ENCODE results near the gene DNAJC17.
A peak's percentile ranks its signal among the peaks of the same experiment; 100 is the strongest.

Gene DNAJC17
- 29.3 to 40.8 (median 31.2) reads per million in 4 experiments for total RNA-seq

DNA sequence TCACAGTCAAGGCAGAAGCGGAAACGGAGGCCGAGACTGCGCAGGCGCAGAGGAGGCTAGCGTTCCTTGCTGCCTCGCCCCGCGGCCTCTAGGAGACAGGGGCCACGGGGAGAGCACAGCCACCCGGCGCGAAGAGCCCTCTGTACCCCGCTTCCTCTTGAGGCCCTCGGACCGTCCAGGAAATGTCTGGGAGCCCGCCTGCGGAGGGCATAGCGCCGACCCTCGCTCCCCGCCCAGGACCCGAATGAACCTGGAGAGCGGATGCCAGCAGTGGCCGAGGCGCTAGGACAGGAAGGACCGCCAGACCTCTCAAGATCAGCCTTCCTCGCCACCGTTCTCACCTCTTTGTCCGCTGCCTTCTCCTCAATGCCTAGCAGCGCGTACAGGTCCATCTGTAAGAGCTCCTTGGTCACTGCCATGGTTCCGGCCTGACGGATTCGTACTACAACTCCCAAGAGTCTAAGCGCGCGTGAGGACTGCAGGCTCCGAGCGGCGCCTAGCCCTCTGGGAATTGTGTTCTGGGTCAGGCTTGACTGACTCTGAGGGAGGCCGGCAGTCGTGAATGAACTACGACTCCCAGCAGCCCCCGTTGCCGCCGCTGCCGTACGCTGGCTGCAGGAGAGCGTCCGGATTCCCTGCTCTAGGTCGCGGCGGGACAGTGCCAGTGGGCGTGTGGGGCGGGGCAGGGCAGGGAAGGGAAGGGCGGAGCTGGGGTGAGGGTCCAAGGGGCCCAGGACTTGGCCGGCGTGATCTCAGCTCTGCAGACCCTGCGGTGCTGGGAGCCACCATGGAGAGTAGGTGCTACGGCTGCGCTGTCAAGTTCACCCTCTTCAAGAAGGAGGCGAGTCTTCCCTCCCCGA lies at the start of gene DNAJC17, which contains the start of gene ZFYVE19:
Gene DNAJC17 (minus strand): TSS at position 446 of the 860 bp plus-strand sequence. CDS start 27 bp downstream, at position 419.
Gene ZFYVE19 (plus strand): TSS at position 62 of the 860 bp plus-strand sequence. CDS start 501 bp downstream, at position 563.
- peak; percentile 86 for DNase-seq

DNA sequence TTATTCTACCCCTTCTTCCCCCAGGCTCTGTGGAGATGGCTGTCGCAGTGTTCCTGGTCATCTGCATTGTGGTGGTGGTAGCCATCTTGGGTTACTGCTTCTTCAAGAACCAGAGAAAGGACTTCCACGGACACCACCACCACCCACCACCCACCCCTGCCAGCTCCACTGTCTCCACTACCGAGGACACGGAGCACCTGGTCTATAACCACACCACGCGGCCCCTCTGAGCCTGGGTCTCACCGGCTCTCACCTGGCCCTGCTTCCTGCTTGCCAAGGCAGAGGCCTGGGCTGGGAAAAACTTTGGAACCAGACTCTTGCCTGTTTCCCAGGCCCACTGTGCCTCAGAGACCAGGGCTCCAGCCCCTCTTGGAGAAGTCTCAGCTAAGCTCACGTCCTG lies 49.5 kb upstream of the DNAJC17 start:
- no peak for DNase-seq

- no peak for DNase-seq
Measured at GRCh38 chr15:40855706-40856234, 48.5 kb upstream of the DNAJC17 start.

- no peak for DNase-seq
Measured at GRCh38 chr15:40854161-40854560, 46.9 kb upstream of the DNAJC17 start.

DNA sequence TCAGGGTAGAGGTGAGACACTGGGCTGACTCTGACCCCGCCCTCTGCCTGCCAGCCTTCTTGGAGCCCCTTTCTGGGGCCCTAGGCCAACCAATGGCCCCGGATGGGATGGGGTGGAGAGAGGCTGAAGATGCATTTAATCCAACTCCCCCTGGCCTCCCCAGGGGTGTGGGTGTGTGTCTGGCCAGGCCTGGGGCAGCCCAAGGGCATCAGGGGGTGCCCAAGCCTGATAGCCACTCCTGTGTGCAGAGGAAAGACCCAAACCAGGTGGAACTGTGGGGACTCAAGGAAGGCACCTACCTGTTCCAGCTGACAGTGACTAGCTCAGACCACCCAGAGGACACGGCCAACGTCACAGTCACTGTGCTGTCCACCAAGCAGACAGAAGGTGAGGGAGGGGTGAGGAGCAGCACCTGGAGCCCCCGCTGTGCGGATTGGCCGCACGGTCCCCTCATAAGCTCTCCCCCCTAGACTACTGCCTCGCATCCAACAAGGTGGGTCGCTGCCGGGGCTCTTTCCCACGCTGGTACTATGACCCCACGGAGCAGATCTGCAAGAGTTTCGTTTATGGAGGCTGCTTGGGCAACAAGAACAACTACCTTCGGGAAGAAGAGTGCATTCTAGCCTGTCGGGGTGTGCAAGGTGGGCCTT lies 46.1 kb upstream of the DNAJC17 start:
- no peak for DNase-seq

DNA sequence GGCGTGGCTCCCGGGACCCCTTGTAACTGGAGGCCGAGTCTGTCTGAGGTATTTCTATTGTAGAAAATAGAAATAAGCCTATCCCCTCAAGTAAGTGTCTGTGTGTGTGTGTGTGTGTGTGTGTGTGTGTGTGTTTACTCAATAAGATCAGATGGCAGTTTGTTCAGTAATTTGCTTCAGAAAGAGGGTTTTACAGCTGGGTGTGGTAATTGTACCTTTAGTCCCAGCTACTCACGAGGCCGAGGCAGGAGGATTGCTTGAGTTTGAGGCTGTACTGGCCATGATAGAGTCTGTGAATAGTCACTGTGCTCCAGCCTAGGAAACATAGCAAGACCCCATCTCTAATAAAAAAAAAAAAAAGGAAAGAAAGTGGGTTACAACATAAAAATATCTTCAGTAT lies 45.3 kb upstream of the DNAJC17 start:
- DNase-seq, result no peak

DNA sequence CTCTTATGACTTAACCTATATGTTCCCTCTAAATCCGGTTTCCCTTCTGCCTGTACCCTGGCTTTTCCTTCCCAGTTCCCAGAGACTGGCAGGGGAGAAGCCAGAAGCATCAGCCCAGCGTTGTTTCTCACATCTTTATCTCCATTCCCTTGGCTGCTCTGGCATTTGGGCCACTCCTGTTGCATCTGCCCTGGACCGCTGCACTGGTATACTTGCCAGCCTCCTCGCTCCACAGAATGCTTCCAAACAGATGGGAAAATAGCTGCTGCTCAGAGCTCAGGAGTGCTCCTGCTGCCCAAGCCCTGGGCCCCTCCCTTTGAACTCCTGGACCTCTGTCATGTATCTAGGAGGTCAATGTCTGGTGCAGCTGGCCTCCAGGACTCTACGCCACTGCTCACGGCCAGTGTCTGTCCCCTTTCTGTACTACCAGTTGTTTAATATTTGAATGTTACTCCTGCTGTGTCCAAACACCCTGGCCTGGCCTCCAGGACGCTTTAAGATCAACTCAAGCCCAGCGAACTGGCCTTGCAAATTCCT lies 43.4 kb upstream of the DNAJC17 start:
- no peak for DNase-seq

DNA sequence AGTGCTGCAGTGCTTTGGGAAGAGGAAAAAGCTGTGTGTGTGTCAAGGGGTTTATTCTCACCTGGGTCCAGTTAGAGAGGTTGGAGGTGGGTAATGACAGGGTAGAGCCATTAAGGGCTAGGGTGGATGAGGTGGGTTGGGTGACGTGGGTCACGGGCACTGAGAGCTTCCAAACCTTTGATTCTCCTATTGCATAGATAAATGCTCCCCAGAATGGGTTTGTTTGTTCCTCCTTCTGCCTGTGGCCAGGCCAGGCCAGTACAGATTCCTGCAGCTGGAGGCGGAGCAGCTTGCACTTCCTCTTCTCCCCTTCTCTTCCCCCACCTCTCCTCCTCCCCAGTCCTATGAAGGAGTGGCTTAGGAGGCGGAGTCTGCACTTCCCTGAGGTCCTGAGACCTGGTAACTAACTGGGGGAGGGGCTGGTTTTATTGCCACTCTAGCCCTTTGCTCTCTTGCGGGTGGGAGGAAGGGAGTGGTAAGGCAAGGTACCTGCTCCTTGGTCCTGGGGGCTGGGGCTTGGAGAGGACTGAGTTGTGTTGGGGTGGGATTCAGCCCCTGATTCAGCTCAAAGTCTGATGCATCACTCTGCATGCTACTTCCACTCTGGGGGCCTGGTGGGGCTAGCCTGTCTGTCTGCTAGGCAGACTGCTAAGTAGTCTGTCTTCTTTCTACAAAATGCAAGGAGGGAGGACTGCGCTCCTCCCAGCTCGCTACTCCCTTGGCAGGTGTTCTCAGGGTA lies 40.1 kb upstream of the DNAJC17 start:
- no peak for DNase-seq

DNA sequence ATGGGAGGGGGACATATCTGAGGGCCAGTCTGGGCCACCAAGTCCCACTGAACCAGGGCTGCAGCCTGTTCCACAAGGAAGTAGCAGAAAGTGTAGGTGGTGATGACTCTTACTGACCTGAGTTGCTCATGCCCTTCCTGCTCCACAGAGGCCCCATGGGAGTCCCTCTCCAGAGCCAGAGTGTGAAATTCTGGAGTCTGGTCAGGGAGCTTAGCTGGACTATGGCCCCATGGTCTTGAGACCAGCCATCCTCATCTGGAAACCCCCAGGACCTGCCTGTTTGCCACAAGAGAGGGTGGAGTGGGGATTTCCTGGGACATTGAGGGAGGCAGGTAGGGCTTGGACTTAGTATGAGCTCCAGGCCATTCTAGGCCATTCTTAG lies 39.6 kb upstream of the DNAJC17 start:
- no peak for DNase-seq

- no peak for DNase-seq
Measured at GRCh38 chr15:40845511-40846284, 38.4 kb upstream of the DNAJC17 start.

DNA sequence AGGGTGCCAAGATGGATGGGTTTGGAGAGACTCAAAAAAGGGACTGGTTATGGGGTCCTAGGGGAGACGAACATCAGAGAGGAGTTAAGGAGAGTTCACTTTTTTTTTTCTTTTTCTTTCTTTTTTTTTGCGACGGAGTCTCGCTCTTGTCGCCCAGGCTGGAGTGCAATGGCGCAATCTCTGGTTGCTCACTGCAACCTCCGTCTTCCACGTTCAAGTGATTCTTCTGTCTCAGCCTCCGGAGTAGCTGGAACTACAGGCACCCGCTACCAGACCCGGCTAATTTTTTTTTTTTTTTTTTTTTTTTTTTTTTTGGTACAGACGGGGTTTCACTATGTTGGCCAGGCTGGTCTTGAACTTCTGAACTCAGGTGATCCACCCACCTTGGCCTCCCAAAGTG lies 37.8 kb upstream of the DNAJC17 start:
- no peak for DNase-seq

DNA sequence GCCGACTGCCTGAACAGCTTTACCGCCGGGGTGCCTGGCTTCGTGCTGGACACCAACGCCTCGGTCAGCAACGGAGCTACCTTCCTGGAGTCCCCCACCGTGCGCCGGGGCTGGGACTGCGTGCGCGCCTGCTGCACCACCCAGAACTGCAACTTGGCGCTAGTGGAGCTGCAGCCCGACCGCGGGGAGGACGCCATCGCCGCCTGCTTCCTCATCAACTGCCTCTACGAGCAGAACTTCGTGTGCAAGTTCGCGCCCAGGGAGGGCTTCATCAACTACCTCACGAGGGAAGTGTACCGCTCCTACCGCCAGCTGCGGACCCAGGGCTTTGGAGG lies 37.4 kb upstream of the DNAJC17 start:
- no peak for DNase-seq

- DNase-seq, result no peak
Measured at GRCh38 chr15:40843885-40844695, 36.8 kb upstream of the DNAJC17 start, which contains the start of gene SPINT1. Gene SPINT1, plus strand, starts transcription at chr15:40844048. Its CDS starts 507 bp downstream, at chr15:40844555.

GRCh38 chr15:40843261-40843884 lies 36.1 kb upstream of the DNAJC17 start:
- no peak for DNase-seq

- DNase-seq, result no peak
Measured at GRCh38 chr15:40841741-40842140, 34.5 kb upstream of the DNAJC17 start.

GRCh38 chr15:40838756-40839155 lies 31.5 kb upstream of the DNAJC17 start:
- no peak for DNase-seq

DNA sequence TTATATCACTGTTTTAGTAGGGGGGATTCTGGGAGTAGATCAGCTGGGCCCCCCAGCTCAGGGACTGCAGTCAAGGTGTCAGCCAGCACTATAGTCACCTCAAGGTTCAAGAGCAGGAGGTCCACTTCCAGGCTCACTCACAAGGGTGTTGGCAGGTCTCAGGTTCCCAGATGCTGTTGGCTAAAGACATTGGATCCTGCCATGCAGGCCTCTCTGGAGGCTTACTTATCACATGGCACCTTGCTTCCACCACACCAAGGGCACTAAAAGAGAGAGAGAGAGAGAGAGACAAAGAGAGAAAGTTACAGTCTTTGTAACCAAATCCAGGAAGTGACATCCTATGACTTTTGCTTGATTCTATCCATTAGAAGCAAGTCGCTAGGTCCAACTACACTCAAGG lies 28.7 kb upstream of the DNAJC17 start:
- no peak for DNase-seq

GRCh38 chr15:40832903-40833302 lies 25.6 kb upstream of the DNAJC17 start:
- no peak for DNase-seq

DNA sequence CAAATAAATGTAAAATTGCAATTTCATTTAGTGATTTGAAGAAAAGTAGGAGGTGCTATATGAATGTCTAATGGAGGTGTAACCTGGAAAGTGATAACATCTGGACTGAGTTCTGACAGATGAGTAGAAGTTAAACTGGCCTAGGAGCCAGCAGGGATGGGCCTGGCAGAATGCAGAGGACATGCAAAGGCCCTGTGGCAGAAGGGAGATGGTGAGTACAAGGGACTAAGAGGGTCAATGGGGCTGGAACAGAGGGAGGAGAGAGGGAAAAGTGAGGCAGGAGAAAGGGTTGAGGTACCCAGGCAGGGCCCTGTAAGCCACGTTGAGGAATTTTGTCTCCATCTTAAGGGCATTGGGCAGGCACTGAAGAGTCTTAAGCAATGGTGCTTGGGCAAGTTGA lies 24.6 kb upstream of the DNAJC17 start:
- no peak for DNase-seq

- DNase-seq, result no peak
Measured at GRCh38 chr15:40830884-40831283, 23.6 kb upstream of the DNAJC17 start.

DNA sequence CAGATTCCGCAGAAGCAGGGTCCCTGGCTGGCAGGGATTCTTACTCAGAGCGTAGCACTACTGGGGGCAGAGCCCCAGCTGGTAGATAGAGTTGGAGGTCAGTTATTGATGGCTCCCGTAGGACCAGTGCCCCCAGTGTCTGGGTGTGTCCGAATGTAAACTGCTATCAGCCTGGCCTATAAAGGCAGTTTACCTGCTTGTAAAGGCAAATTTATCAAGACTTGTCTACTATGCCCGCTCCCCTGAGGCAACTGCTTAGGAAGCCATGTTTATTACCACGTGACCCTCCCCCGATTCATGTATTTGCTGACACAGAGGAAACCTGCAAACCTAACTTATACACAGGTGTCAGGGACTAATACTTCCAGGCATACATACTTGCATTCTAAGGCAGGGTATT lies 21.8 kb upstream of the DNAJC17 start:
- DNase-seq, result no peak
